Measurements from ENCODE around the gene PSMB8.

The PSMB8 gene

GRCh38 chr6:32855467-32856174 lies 11.8 kb upstream of the PSMB8 start:
- DNase-seq, result no peak

- peak; percentile 51 for DNase-seq
Observed at GRCh38 chr6:32854376-32855178, 10.7 kb upstream of the PSMB8 start.

- peak; percentile 97 for DNase-seq
Observed at GRCh38 chr6:32853541-32854375, 9.9 kb upstream of the PSMB8 start, which contains the start of the genes PSMB9 and TAP1. Gene PSMB9, plus strand, starts transcription at chr6:32854192. Its CDS starts 38 bp downstream, at chr6:32854230. Gene TAP1, minus strand, starts transcription at chr6:32853704. Its CDS starts 68 bp downstream, at chr6:32853636.

DNA sequence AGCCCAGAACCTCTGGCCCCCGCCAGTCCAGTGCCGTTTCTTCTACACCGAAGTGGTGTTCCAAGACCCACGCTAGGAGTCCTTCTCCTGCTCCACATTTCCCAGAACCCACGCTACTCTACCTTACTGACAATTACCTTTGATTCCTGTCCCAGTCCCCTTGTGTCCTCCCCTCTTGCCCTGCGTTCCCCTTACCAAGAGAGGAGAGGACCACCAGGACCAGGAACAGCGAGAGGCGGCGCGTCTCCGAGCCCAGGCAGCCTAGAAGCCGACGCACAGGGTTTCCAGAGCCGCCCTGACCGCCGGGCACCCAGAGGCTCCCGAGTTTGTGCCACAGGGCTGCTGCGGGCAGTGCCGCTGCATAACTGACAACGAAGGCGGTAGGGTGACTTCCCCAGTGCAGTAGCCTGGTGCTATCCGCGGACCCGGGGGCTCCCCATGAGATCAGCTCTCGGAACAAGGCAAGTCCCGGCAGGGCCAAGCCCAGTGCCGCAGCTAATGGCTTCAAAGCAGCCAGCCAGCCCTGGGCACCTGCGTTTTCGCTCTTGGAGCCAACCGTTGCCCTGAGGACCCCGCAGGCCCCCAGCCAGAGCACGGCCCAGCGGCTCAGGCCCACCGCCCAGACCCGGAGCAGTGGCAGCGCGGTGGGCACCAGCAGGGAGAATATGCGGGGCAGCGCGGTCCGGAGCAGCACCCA lies 9.1 kb upstream of the PSMB8 start:
- DNase-seq, result peak; percentile 62

- DNase-seq, result peak; percentile 52
Observed at GRCh38 chr6:32852018-32852843, 8.4 kb upstream of the PSMB8 start.

DNA sequence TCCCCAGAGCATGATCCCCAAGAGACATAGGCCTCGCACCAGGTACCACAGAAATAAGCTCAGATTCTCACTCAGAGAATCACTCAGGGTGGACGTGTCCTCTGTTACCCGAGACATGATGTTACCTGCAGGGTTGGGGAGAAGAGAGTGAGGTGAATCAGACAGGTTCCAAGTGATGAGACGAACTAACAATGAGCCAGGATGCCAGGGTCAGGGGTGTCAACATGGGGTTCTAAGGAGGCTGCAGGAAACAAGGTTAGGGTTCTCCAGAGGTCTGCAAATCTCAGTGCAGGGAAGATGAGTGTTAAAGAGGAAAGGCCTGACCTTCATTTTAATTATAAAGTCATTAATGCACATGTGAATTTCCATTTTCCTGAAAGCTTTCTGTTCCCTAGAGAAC lies 7.2 kb upstream of the PSMB8 start:
- no peak for DNase-seq

- no peak for DNase-seq
Observed at GRCh38 chr6:32849126-32849525, 5.3 kb upstream of the PSMB8 start.

GRCh38 chr6:32847795-32848194 lies 3.9 kb upstream of the PSMB8 start:
- no peak for DNase-seq

GRCh38 chr6:32847004-32847403 lies 3.2 kb upstream of the PSMB8 start:
- no peak for DNase-seq

DNA sequence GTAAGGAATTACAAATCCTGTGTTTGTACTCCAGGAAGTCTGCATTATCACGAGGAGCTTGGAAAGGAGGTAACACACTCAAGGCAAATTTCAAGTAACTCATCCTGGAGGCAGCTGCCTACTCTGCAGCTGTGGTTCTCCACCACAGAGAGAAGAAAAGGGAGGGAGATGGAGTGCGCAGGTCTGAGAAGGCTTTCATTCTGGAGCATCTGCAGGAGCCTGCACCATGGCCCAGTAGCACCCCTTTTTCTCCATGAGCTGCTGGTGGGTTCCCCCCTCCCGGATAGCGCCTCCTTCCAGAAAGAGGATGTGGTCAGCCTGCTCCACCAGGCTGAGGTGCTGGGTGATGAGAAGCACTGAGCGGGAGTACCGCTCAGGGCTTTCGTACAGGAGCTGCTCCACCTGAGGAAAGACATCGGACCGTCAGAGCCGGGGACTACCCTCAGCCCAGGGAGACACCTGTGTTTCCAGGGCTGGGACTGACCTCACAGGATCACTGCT lies 1.6 kb upstream of the PSMB8 start:
- peak; percentile 70 for DNase-seq

DNA sequence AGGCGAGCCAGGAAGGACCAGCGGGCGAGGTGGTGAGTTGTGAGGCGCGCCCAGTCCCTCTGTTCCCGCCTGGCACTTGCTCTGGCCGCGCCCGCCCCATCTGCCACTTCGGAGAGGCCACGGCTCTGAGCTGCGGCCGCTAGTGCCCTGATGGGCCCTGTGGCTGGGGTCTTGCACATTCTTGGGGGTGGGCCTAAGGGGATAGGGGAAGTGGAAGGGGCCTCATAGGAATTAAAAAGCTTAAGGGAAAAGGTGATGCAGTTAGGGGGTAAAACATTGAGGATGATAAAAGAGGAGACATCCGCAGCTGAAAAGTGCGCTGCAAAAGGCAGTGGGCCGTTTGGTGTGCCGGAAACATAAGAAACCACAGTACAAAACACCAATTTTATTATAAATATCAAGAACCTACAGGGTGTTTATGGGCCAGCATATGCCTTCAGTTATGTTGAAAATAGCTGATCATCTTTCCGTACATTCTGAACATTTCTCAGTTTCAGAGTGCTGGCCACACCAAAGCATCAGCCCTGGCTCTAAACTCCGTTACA lies 1.1 kb upstream of the PSMB8 start:
- no peak for DNase-seq

GRCh38 chr6:32843331-32843978 lies 392 bp downstream of the PSMB8 start:
- DNase-seq, result no peak

GRCh38 chr6:32842690-32843089 lies 1.2 kb downstream of the PSMB8 start:
- no peak for DNase-seq

- no peak for DNase-seq
Observed at GRCh38 chr6:32842021-32842650, 1.7 kb downstream of the PSMB8 start.

GRCh38 chr6:32840604-32841246 lies 3.1 kb downstream of the PSMB8 start:
- no peak for DNase-seq

- DNase-seq, result no peak
Observed at GRCh38 chr6:32839356-32839755, 4.5 kb downstream of the PSMB8 start.

GRCh38 chr6:32838114-32838958 lies 5.5 kb downstream of the PSMB8 start, which contains the start of gene TAP2:
Gene TAP2, minus strand, starts transcription at chr6:32838739. Its CDS starts 506 bp downstream, at chr6:32838233.
- peak; percentile 95 for DNase-seq

DNA sequence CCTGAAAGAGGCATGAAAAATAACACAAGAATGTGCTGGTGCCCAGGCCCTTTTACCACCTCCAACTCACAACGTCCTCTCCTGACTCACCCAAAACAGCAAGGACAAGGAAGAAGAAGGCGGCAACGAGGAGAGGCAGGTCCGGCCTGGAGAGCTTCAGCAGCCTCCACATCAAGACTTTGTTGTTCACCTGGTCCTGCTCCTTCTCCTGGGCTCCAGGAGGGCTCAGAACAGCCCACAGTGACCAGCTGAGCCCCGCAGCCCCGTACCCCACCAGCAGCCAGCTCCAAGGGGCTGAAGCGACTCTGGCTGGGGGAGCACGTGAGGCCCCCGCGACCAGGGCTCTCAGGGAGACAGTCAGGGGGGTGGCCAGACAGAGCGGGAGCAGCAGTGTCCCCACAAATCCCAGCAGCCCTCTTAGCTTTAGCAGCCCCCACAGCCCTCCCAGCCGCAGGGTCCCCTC lies 6.2 kb downstream of the PSMB8 start:
- no peak for DNase-seq

Measured in CD4-positive, alpha-beta T cell treated with Interferon gamma for 1 hour (primary cell).